Glomerular visceral epithelial cell (primary cell): ENCODE results near the gene TSR2.

Experiments
- DNase-seq: peaks from one replicate; pipeline ENCODE4 v3.0.0-alpha.2; 2016; ENCODE audit errors: extremely low spot score

TSR2 gene

GRCh38 chrX:54439960-54440871 lies at the start of gene TSR2:
Gene TSR2 (plus strand): TSS chrX:54440404. CDS start chrX:54440422, 18 bp downstream.
- peak; percentile 80 for DNase-seq

- DNase-seq = no peak
These were observed 43.1 kb upstream of the TSR2 start for GRCh38 chrX:54397113-54397512.

- DNase-seq = no peak
These were observed 32.9 kb upstream of the TSR2 start for GRCh38 chrX:54407266-54407665.

GRCh38 chrX:54411732-54412131 lies 28.5 kb upstream of the TSR2 start:
- DNase-seq = no peak

- DNase-seq = no peak
These were observed 26.5 kb upstream of the TSR2 start for GRCh38 chrX:54413753-54414152.

- DNase-seq = no peak
These were observed 24.5 kb upstream of the TSR2 start for GRCh38 chrX:54415534-54416350.

GRCh38 chrX:54416965-54417364 lies 23.2 kb upstream of the TSR2 start:
- no peak for DNase-seq

GRCh38 chrX:54419559-54420302 lies 20.5 kb upstream of the TSR2 start:
- DNase-seq = no peak

GRCh38 chrX:54422168-54422567 lies 18.0 kb upstream of the TSR2 start:
- no peak for DNase-seq

- DNase-seq = no peak
These were observed 16.9 kb upstream of the TSR2 start for GRCh38 chrX:54423161-54423888.

- no peak for DNase-seq
These were observed 12.3 kb upstream of the TSR2 start for GRCh38 chrX:54427837-54428424.

- no peak for DNase-seq
These were observed 9.7 kb upstream of the TSR2 start for GRCh38 chrX:54430519-54430918.

GRCh38 chrX:54435121-54435520 lies 5.1 kb upstream of the TSR2 start:
- no peak for DNase-seq

- no peak for DNase-seq
These were observed 2.6 kb downstream of the TSR2 start for GRCh38 chrX:54442790-54443189.

- DNase-seq = no peak
These were observed 4.5 kb downstream of the TSR2 start for GRCh38 chrX:54444752-54445151.

GRCh38 chrX:54446084-54446483 lies 5.9 kb downstream of the TSR2 start:
- no peak for DNase-seq

- DNase-seq = peak; percentile 5
These were observed 7.3 kb downstream of the TSR2 start for GRCh38 chrX:54447461-54447860.

- DNase-seq = no peak
These were observed 9.7 kb downstream of the TSR2 start for GRCh38 chrX:54449929-54450328.

GRCh38 chrX:54452920-54453319 lies 12.7 kb downstream of the TSR2 start:
- no peak for DNase-seq

- DNase-seq = no peak
These were observed 30.0 kb downstream of the TSR2 start for GRCh38 chrX:54470054-54470760.
